ENCODE measurements around the gene CDNF.
"Not testable (repeated sequence)": the region's sequence is repeated elsewhere in the genome, so short reads cannot be mapped to it uniquely, and the experiment has no call there.

DNA sequence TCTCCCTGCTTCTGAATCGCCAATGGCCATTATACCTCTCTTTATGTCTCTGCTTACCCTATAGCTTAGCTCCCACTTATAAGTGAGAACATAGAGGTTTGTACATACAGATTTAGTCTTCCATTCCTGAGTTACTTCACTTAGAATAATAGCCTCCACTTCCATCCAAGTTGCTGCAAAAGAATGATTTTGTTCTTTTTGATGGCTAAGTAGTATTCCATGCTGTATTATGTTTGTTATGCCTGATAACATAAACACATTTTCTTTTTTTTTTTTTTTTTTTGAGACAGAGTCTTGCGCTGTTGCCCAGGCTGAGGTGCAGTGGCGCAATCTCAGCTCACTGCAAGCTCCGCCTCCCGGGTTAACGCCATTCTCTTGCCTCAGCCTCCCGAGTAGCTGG is 21.1 kb downstream of the CDNF start:
- TF ChIP-seq, protein P1, sequence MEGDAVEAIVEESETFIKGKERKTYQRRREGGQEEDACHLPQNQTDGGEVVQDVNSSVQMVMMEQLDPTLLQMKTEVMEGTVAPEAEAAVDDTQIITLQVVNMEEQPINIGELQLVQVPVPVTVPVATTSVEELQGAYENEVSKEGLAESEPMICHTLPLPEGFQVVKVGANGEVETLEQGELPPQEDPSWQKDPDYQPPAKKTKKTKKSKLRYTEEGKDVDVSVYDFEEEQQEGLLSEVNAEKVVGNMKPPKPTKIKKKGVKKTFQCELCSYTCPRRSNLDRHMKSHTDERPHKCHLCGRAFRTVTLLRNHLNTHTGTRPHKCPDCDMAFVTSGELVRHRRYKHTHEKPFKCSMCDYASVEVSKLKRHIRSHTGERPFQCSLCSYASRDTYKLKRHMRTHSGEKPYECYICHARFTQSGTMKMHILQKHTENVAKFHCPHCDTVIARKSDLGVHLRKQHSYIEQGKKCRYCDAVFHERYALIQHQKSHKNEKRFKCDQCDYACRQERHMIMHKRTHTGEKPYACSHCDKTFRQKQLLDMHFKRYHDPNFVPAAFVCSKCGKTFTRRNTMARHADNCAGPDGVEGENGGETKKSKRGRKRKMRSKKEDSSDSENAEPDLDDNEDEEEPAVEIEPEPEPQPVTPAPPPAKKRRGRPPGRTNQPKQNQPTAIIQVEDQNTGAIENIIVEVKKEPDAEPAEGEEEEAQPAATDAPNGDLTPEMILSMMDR (IDR thresholded peaks at IDR 0.05), result not testable (repeated sequence)
- not testable (repeated sequence) for TF ChIP-seq POLR2A (IDR thresholded peaks at IDR 0.05)

Measured in esophagus squamous epithelium (tissue), 4 donors.